Mesendoderm (in vitro differentiated cells): ENCODE data around the gene PTTG2.

ENCODE experiments used
- DNase-seq: peaks from one replicate; pipeline ENCODE4 v3.0.0; 2013
- H2AK5ac ChIP-seq: 2 replicates; pipeline ENCODE4 v1.6.1; 2013; ENCODE audit warnings: low read length, inconsistent platforms
- H2BK120ac ChIP-seq: 2 replicates; pipeline ENCODE4 v1.6.1; 2013; ENCODE audit warnings: low read depth, mild to moderate bottlenecking, low read length, moderate library complexity, mixed read lengths
- H2BK15ac ChIP-seq: replicated peaks from 2 replicates; pipeline ENCODE4 v1.6.1; 2013; ENCODE audit warnings: low read depth, mild to moderate bottlenecking, moderate library complexity
- H2BK5ac ChIP-seq: 2 replicates; pipeline ENCODE4 v1.6.1; 2013; ENCODE audit warnings: low read length, inconsistent platforms
- H3K18ac ChIP-seq: 2 replicates; pipeline ENCODE4 v1.6.1; 2013; ENCODE audit warnings: mild to moderate bottlenecking, low read length, mixed read lengths
- H3K23ac ChIP-seq: one replicate; pipeline ENCODE4 v1.6.1; 2013; ENCODE audit warnings: low read length
- H3K27ac ChIP-seq: 2 replicates; pipeline ENCODE4 v1.5.1; 2013; ENCODE audit warnings: low read depth, mild to moderate bottlenecking, inconsistent platforms, low read length, moderate library complexity
- H3K27me3 ChIP-seq: 2 replicates; pipeline ENCODE4 v1.6.1; 2013; ENCODE audit warnings: low read length, control low read depth, mild to moderate bottlenecking, inconsistent platforms; ENCODE audit not compliant: insufficient read depth, poor library complexity
- H3K36me3 ChIP-seq: 2 replicates; pipeline ENCODE4 v1.6.1; 2013; ENCODE audit warnings: low read length, inconsistent platforms; ENCODE audit not compliant: control insufficient read depth, insufficient read depth
- H3K4ac ChIP-seq: one replicate; pipeline ENCODE4 v1.6.1; 2013; ENCODE audit warnings: low read depth, mild to moderate bottlenecking, low read length, moderate library complexity
- H3K4me1 ChIP-seq: 2 replicates; pipeline ENCODE4 v1.6.1; 2013; ENCODE audit warnings: low read depth, low read length, inconsistent platforms; ENCODE audit not compliant: control insufficient read depth
- H3K4me2 ChIP-seq: 2 replicates; pipeline ENCODE4 v1.6.1; 2013; ENCODE audit warnings: low read length
- H3K4me3 ChIP-seq: 2 replicates; pipeline ENCODE4 v1.5.1; 2013; ENCODE audit warnings: mild to moderate bottlenecking, low read length
- H3K56ac ChIP-seq: one replicate; pipeline ENCODE4 v1.6.1; 2013; ENCODE audit warnings: low read length
- H3K79me1 ChIP-seq: 2 replicates; pipeline ENCODE4 v1.6.1; 2013; ENCODE audit warnings: low read length, inconsistent platforms
- H3K79me2 ChIP-seq: 2 replicates; pipeline ENCODE4 v1.6.1; 2013; ENCODE audit warnings: mild to moderate bottlenecking, low read length; ENCODE audit not compliant: control insufficient read depth, insufficient read depth
- H3K9ac ChIP-seq: 2 replicates; pipeline ENCODE4 v1.6.1; 2013; ENCODE audit warnings: low read length, inconsistent platforms
- H4K5ac ChIP-seq: one replicate; pipeline ENCODE4 v1.6.1; 2013; ENCODE audit warnings: low read length
- H4K8ac ChIP-seq: one replicate; pipeline ENCODE4 v1.6.1; 2013; ENCODE audit warnings: low read depth, mild to moderate bottlenecking, control low read depth, low read length, moderate library complexity
- WGBS: extraction: QIAGEN DNeasy Blood & Tissue Kit; methylation state at CpG from one replicate; pipeline ENCODE4 v1.1.7; 2013; ENCODE audit warnings: low lambda C conversion rate, missing lambda C conversion rate; ENCODE audit not compliant: insufficient coverage; ENCODE audit errors: extremely low coverage; 5-methylcytosine and 5-hydroxymethylcytosine counted together

The PTTG2 gene

DNA sequence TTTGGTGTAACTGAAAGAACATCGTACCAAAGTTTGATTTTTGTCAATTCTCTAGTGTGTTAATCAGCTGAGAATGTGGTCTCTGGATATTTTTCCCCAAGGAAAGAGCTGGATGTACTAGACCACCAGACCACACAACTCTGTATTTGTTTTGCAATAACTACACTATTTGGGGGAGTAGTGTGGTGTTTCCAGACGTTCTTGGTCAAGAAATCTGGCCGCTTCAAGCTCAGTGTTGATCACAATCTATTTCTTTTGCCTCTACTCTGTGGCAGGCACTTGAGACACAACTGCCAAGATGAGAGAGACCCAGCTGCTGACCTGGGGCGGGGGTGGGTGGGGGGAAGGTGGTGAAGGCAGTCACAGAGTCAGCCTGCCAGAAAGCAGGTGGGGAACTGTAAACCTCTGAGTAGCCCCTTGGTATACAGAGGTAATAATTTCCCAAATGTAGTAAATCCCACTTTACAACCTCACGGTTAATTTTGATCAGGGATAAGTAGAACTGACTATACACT is 30.6 kb downstream of the PTTG2 start:
- peaks cover 15% of the 10 kb centered on the region for H3K79me1 ChIP-seq
- no peak overlapping the region for H4K8ac ChIP-seq
- H3K27me3 ChIP-seq: no peaks in the 10 kb centered on the region
- H3K18ac ChIP-seq: no peak overlapping the region
- H2BK15ac ChIP-seq: no peak overlapping the region
- no peak overlapping the region for H3K4me3 ChIP-seq
- no peak overlapping the region for H4K5ac ChIP-seq
- no peaks in the 10 kb centered on the region for H3K36me3 ChIP-seq
- DNase-seq: no peak
- H3K56ac ChIP-seq: peak overlapping the region; percentile 2
- peaks cover 30% of the 10 kb centered on the region for H3K79me2 ChIP-seq
- peak overlapping the region; percentile 71 for H3K4ac ChIP-seq
- H2BK120ac ChIP-seq: peak overlapping the region; percentile 79
- H3K4me2 ChIP-seq: no peak overlapping the region
- no CpG with 5 or more reads among the region's 5 CpGs for WGBS
- H3K23ac ChIP-seq: no peak overlapping the region
- no peak overlapping the region for H3K9ac ChIP-seq
- peaks cover 31% of the 10 kb centered on the region for H3K4me1 ChIP-seq
- no peak overlapping the region for H2BK5ac ChIP-seq
- no peak overlapping the region for H2AK5ac ChIP-seq
- H3K27ac ChIP-seq: no peak overlapping the region

GRCh38 chr4:37991623-37992410 is 31.6 kb downstream of the PTTG2 start:
- Histone ChIP-seq H4K8ac (no peak overlapping the region), H3K56ac (no peak overlapping the region), H3K4me2 (no peak overlapping the region), H3K27ac (no peak overlapping the region), H3K9ac (no peak overlapping the region), H2BK15ac (no peak overlapping the region), H3K4me3 (no peak overlapping the region), H4K5ac (peak overlapping the region; percentile 59), H3K79me1 (peaks cover 18% of the 10 kb centered on the region), H2BK5ac (no peak overlapping the region), H3K4ac (peak overlapping the region; percentile 43), H3K36me3 (no peaks in the 10 kb centered on the region), H3K27me3 (no peaks in the 10 kb centered on the region), H3K4me1 (peaks cover 32% of the 10 kb centered on the region), H3K23ac (no peak overlapping the region), H2AK5ac (no peak overlapping the region), H2BK120ac (no peak overlapping the region), H3K79me2 (peaks cover 30% of the 10 kb centered on the region), H3K18ac (peak overlapping the region; percentile 69)
- no CpG with 5 or more reads among the region's 8 CpGs for WGBS
- peak; percentile 61 for DNase-seq

DNA sequence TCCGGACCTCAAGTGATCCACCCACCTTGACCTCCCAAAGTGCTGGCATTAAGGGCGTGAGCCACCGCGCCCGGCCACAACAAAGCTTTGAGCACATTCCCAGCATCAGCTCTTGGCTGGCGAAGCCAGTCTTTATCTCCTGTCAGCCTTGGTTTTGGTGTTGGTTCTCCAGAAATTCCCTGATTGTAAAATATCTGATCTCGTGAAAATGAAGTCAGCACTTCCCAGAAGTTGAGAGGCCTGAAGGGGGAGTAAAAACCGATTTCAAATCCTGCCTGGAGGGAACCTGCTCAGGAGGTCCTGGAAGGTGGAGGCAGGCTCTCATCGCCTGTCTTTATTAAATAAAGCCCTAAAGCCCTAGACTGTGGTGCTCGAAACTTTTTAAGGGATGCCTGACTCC is 33.6 kb downstream of the PTTG2 start:
- H3K36me3 ChIP-seq: no peaks in the 10 kb centered on the region
- H2BK15ac ChIP-seq: no peak overlapping the region
- no CpG with 5 or more reads among the region's 10 CpGs for WGBS
- no peak overlapping the region for H3K9ac ChIP-seq
- peaks cover 39% of the 10 kb centered on the region for H3K79me2 ChIP-seq
- peak; percentile 73 for DNase-seq
- H2AK5ac ChIP-seq: no peak overlapping the region
- no peak overlapping the region for H3K4me3 ChIP-seq
- peak overlapping the region; percentile 60 for H3K4ac ChIP-seq
- no peak overlapping the region for H3K27ac ChIP-seq
- H4K8ac ChIP-seq: no peak overlapping the region
- H4K5ac ChIP-seq: no peak overlapping the region
- no peak overlapping the region for H2BK5ac ChIP-seq
- H2BK120ac ChIP-seq: no peak overlapping the region
- H3K56ac ChIP-seq: no peak overlapping the region
- H3K23ac ChIP-seq: no peak overlapping the region
- peaks cover 23% of the 10 kb centered on the region for H3K4me1 ChIP-seq
- H3K79me1 ChIP-seq: peaks cover 22% of the 10 kb centered on the region
- H3K4me2 ChIP-seq: no peak overlapping the region
- H3K18ac ChIP-seq: no peak overlapping the region
- no peaks in the 10 kb centered on the region for H3K27me3 ChIP-seq

- no peak overlapping the region for H2BK120ac ChIP-seq
- no peak overlapping the region for H3K9ac ChIP-seq
- H3K4ac ChIP-seq: no peak overlapping the region
- peaks cover 25% of the 10 kb centered on the region for H3K79me1 ChIP-seq
- no peak overlapping the region for H2AK5ac ChIP-seq
- no peaks in the 10 kb centered on the region for H3K36me3 ChIP-seq
- no peak overlapping the region for H3K23ac ChIP-seq
- no peak overlapping the region for H2BK5ac ChIP-seq
- H3K56ac ChIP-seq: no peak overlapping the region
- no peaks in the 10 kb centered on the region for H3K27me3 ChIP-seq
- H3K18ac ChIP-seq: no peak overlapping the region
- H3K4me1 ChIP-seq: peaks cover 21% of the 10 kb centered on the region
- no peak overlapping the region for H3K4me3 ChIP-seq
- H3K27ac ChIP-seq: no peak overlapping the region
- H3K79me2 ChIP-seq: peaks cover 43% of the 10 kb centered on the region
- DNase-seq: no peak
- no peak overlapping the region for H2BK15ac ChIP-seq
- no peak overlapping the region for H3K4me2 ChIP-seq
- H4K8ac ChIP-seq: no peak overlapping the region
- no CpG with 5 or more reads among the region's 3 CpGs for WGBS
- H4K5ac ChIP-seq: no peak overlapping the region
Measured at GRCh38 chr4:37994569-37994968, 34.4 kb downstream of the PTTG2 start.

GRCh38 chr4:37995299-37995821 is 35.2 kb downstream of the PTTG2 start:
- H3K4me3 ChIP-seq: no peak overlapping the region
- no CpG with 5 or more reads among the region's 5 CpGs for WGBS

More at GRCh38 chr4:37995299-37995821, 35.2 kb downstream of the PTTG2 start:
- no peak overlapping the region for H3K4me2 ChIP-seq
- H2BK5ac ChIP-seq: no peak overlapping the region
- no peak overlapping the region for H3K23ac ChIP-seq
- H3K18ac ChIP-seq: no peak overlapping the region
- H2AK5ac ChIP-seq: no peak overlapping the region
- no peaks in the 10 kb centered on the region for H3K36me3 ChIP-seq
- H3K27ac ChIP-seq: no peak overlapping the region
- no peak overlapping the region for H2BK15ac ChIP-seq
- peaks cover 28% of the 10 kb centered on the region for H3K79me1 ChIP-seq
- H4K5ac ChIP-seq: no peak overlapping the region
- H3K9ac ChIP-seq: no peak overlapping the region
- no peak overlapping the region for H4K8ac ChIP-seq
- no peak overlapping the region for H2BK120ac ChIP-seq
- peaks cover 46% of the 10 kb centered on the region for H3K79me2 ChIP-seq
- no peak overlapping the region for H3K4ac ChIP-seq
- peaks cover 20% of the 10 kb centered on the region for H3K4me1 ChIP-seq
- H3K56ac ChIP-seq: no peak overlapping the region
- DNase-seq: no peak
- no peaks in the 10 kb centered on the region for H3K27me3 ChIP-seq
